Mesendoderm (in vitro differentiated cells): ENCODE results near the gene CRTC1.

Experiments
- DNase-seq: peaks from one replicate; pipeline ENCODE4 v3.0.0; 2013
- H2AK5ac ChIP-seq: 2 replicates; pipeline ENCODE4 v1.6.1; 2013; ENCODE audit warnings: low read length, inconsistent platforms
- H2BK120ac ChIP-seq: 2 replicates; pipeline ENCODE4 v1.6.1; 2013; ENCODE audit warnings: low read depth, mild to moderate bottlenecking, low read length, moderate library complexity, mixed read lengths
- H2BK15ac ChIP-seq: replicated peaks from 2 replicates; pipeline ENCODE4 v1.6.1; 2013; ENCODE audit warnings: low read depth, mild to moderate bottlenecking, moderate library complexity
- H2BK5ac ChIP-seq: 2 replicates; pipeline ENCODE4 v1.6.1; 2013; ENCODE audit warnings: low read length, inconsistent platforms
- H3K18ac ChIP-seq: 2 replicates; pipeline ENCODE4 v1.6.1; 2013; ENCODE audit warnings: mild to moderate bottlenecking, low read length, mixed read lengths
- H3K23ac ChIP-seq: one replicate; pipeline ENCODE4 v1.6.1; 2013; ENCODE audit warnings: low read length
- H3K27ac ChIP-seq: 2 replicates; pipeline ENCODE4 v1.5.1; 2013; ENCODE audit warnings: low read depth, mild to moderate bottlenecking, inconsistent platforms, low read length, moderate library complexity
- H3K27me3 ChIP-seq: 2 replicates; pipeline ENCODE4 v1.6.1; 2013; ENCODE audit warnings: low read length, control low read depth, mild to moderate bottlenecking, inconsistent platforms; ENCODE audit not compliant: insufficient read depth, poor library complexity
- H3K36me3 ChIP-seq: 2 replicates; pipeline ENCODE4 v1.6.1; 2013; ENCODE audit warnings: low read length, inconsistent platforms; ENCODE audit not compliant: control insufficient read depth, insufficient read depth
- H3K4ac ChIP-seq: one replicate; pipeline ENCODE4 v1.6.1; 2013; ENCODE audit warnings: low read depth, mild to moderate bottlenecking, low read length, moderate library complexity
- H3K4me1 ChIP-seq: 2 replicates; pipeline ENCODE4 v1.6.1; 2013; ENCODE audit warnings: low read depth, low read length, inconsistent platforms; ENCODE audit not compliant: control insufficient read depth
- H3K4me2 ChIP-seq: 2 replicates; pipeline ENCODE4 v1.6.1; 2013; ENCODE audit warnings: low read length
- H3K4me3 ChIP-seq: 2 replicates; pipeline ENCODE4 v1.5.1; 2013; ENCODE audit warnings: mild to moderate bottlenecking, low read length
- H3K56ac ChIP-seq: one replicate; pipeline ENCODE4 v1.6.1; 2013; ENCODE audit warnings: low read length
- H3K79me1 ChIP-seq: 2 replicates; pipeline ENCODE4 v1.6.1; 2013; ENCODE audit warnings: low read length, inconsistent platforms
- H3K79me2 ChIP-seq: 2 replicates; pipeline ENCODE4 v1.6.1; 2013; ENCODE audit warnings: mild to moderate bottlenecking, low read length; ENCODE audit not compliant: control insufficient read depth, insufficient read depth
- H3K9ac ChIP-seq: 2 replicates; pipeline ENCODE4 v1.6.1; 2013; ENCODE audit warnings: low read length, inconsistent platforms
- H4K5ac ChIP-seq: one replicate; pipeline ENCODE4 v1.6.1; 2013; ENCODE audit warnings: low read length
- H4K8ac ChIP-seq: one replicate; pipeline ENCODE4 v1.6.1; 2013; ENCODE audit warnings: low read depth, mild to moderate bottlenecking, control low read depth, low read length, moderate library complexity
- WGBS: extraction: QIAGEN DNeasy Blood & Tissue Kit; methylation state at CpG from one replicate; pipeline ENCODE4 v1.1.7; 2013; ENCODE audit warnings: low lambda C conversion rate, missing lambda C conversion rate; ENCODE audit not compliant: insufficient coverage; ENCODE audit errors: extremely low coverage; 5-methylcytosine and 5-hydroxymethylcytosine counted together

Gene CRTC1

DNA sequence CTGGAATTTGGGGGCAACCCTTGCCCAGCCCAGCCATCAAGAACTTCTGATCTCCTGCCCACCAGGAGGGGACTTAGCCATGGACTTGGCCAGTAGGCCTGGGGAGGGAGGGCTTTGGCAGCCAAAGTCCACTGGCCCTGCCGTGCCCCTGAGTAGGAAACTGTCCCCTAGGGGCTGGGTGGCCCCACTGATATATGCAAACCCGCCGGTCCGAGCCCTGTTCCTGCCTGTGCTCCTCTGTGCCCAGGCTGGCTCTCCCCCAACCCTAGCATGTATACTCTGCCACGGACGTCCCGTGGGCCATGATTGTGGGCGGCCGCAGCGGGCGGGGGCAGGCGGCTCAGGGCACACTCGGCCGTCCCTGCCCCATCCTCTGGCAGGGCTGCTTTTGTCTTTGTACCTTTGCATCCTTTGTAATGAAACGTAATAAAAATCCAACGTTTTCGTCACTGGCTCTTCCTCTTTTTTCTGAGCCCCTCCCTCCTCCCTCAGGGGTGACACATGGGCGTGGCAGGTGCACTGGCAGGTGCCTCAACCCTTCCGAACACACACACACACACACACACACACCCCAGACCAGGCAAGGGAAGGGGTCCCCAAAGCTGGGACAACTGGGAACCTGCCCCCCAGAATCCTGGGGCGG lies 98.5 kb downstream of the CRTC1 start:
- DNase-seq: no peak
- H3K79me1 ChIP-seq: no peaks in the 10 kb centered on the region
- no peak overlapping the region for H3K4me2 ChIP-seq
- H3K23ac ChIP-seq: no peak overlapping the region
- H3K4me3 ChIP-seq: no peak overlapping the region
- no peak overlapping the region for H4K5ac ChIP-seq
- no peak overlapping the region for H2AK5ac ChIP-seq
- no peak overlapping the region for H3K56ac ChIP-seq
- H3K4ac ChIP-seq: no peak overlapping the region
- H3K18ac ChIP-seq: no peak overlapping the region
- no peak overlapping the region for H3K27ac ChIP-seq
- H3K36me3 ChIP-seq: no peaks in the 10 kb centered on the region
- peaks cover 2% of the 10 kb centered on the region for H3K4me1 ChIP-seq
- H2BK15ac ChIP-seq: no peak overlapping the region
- H2BK5ac ChIP-seq: no peak overlapping the region
- H4K8ac ChIP-seq: no peak overlapping the region
- H2BK120ac ChIP-seq: no peak overlapping the region
- H3K79me2 ChIP-seq: no peaks in the 10 kb centered on the region
- H3K27me3 ChIP-seq: peaks cover 9% of the 10 kb centered on the region
- no CpG with 5 or more reads among the region's 20 CpGs for WGBS
- H3K9ac ChIP-seq: no peak overlapping the region

DNA sequence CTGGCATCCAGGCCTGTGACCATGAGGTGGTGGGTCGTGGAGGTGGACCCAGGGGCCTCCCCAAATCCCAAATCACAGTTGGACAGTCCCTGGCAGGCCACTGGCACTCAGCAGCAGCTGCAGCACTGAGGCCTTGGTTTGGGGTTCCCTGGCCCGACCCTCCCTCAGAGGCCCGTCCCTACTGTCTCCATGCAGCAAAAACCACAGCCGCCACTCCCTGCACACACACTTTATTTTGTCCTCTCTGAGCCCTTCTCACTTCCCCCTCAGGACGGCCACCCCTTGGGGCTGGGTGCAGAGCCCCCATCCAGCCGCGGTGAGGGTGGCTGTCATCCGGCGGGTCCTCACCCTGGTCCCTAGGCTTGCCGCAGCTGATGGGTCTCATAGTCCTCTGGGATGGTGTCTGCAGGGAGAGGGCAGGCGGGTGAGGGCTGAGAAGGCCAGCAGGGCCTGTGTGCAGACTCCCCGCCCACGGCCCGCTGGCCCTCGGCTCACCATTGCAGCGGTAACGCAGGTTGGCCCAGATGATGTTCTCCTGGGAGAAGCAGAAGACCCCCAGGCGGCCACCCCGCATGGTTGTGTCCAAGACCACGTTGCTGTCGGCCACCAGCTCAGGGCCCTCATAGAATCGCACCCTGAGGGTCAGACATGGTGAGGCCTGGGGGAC lies 99.2 kb downstream of the CRTC1 start:
- Histone ChIP-seq H2BK15ac (no peak overlapping the region), H3K4me2 (no peak overlapping the region), H3K56ac (no peak overlapping the region), H3K23ac (no peak overlapping the region), H3K79me2 (no peaks in the 10 kb centered on the region), H2BK5ac (no peak overlapping the region), H3K27ac (no peak overlapping the region), H3K9ac (no peak overlapping the region), H2AK5ac (no peak overlapping the region), H2BK120ac (no peak overlapping the region), H3K36me3 (no peaks in the 10 kb centered on the region), H4K8ac (no peak overlapping the region), H3K79me1 (no peaks in the 10 kb centered on the region), H4K5ac (no peak overlapping the region), H3K27me3 (peaks cover 10% of the 10 kb centered on the region), H3K4me3 (no peak overlapping the region), H3K4me1 (peaks cover 2% of the 10 kb centered on the region), H3K18ac (no peak overlapping the region), H3K4ac (no peak overlapping the region)
- no peak for DNase-seq
- WGBS: no CpG with 5 or more reads among the region's 22 CpGs

DNA sequence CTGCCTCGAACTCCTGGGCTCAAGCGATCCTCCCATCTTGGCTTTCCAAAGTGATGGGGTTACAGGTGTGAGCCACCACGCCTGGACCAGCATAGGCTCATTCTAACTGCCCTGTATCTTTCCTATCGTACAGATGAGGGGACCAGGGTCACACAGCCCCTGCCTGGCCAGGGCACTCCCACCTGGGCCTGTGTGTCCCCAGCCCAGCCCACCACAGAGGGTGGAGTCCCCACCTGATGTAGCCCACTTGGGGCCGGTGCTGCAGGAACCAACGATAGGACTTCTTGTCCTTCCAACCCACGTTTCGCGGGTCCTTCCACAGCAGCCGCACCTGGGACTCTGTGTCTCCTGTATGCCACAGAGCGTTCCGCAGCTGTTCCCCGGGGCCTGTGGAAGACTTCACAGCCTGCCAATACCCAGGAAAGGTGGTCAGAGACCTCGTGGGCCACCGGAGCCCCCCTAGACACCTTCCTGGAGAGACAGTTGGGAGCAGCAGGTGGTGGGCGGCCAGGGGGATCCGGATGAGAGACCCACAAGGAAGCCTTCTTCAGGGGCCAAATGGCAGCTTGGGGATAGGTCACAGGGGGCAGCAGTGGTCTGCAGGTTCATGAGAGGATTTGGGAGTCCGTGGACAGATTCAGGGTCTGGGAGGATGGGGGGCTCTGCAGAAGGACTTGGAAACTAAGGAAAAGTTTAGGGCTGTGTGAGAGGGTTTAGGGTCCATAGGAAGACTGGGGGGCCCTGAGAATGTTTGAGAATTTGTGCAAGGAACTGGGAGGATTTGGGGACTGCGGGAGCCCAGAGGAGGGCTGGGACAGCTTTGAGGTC lies 100.7 kb downstream of the CRTC1 start:
- H3K4ac ChIP-seq: no peak overlapping the region
- H3K27ac ChIP-seq: no peak overlapping the region
- no peak overlapping the region for H2BK5ac ChIP-seq
- no peak overlapping the region for H3K23ac ChIP-seq
- DNase-seq: no peak
- H3K4me1 ChIP-seq: peaks cover 2% of the 10 kb centered on the region
- no peak overlapping the region for H2BK120ac ChIP-seq
- no peaks in the 10 kb centered on the region for H3K79me1 ChIP-seq
- no peak overlapping the region for H3K9ac ChIP-seq
- H4K8ac ChIP-seq: no peak overlapping the region
- no peak overlapping the region for H3K18ac ChIP-seq
- H3K4me2 ChIP-seq: no peak overlapping the region
- H3K79me2 ChIP-seq: no peaks in the 10 kb centered on the region
- H2AK5ac ChIP-seq: no peak overlapping the region
- no peak overlapping the region for H3K4me3 ChIP-seq
- H3K27me3 ChIP-seq: peaks cover 21% of the 10 kb centered on the region
- no peak overlapping the region for H2BK15ac ChIP-seq
- no peaks in the 10 kb centered on the region for H3K36me3 ChIP-seq
- H3K56ac ChIP-seq: no peak overlapping the region
- no CpG with 5 or more reads among the region's 19 CpGs for WGBS
- no peak overlapping the region for H4K5ac ChIP-seq

DNA sequence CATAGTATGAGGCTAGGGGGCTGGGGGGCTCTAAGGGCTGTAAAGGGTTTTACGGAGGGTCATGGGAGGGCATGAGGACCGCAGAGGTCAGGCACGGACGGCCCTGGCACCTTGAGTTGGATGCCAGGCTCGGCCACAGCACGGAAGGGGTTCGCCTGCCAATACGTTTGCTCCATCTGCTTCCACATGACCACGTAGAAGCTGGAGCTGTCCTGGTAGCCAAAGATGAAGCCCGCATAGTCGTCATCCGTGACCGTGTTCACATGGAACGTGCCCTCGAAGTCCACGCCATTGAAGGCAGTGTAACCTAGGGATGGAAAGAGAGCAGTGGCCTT lies 101.3 kb downstream of the CRTC1 start:
- no peak overlapping the region for H4K8ac ChIP-seq
- H3K18ac ChIP-seq: no peak overlapping the region
- no peak overlapping the region for H3K56ac ChIP-seq
- H2AK5ac ChIP-seq: no peak overlapping the region
- no peak overlapping the region for H2BK120ac ChIP-seq
- no peak overlapping the region for H3K4ac ChIP-seq
- H3K79me1 ChIP-seq: no peaks in the 10 kb centered on the region
- H3K79me2 ChIP-seq: no peaks in the 10 kb centered on the region
- H3K9ac ChIP-seq: no peak overlapping the region
- no peak overlapping the region for H3K27ac ChIP-seq
- H3K36me3 ChIP-seq: no peaks in the 10 kb centered on the region
- H2BK15ac ChIP-seq: no peak overlapping the region
- H3K4me1 ChIP-seq: peaks cover 2% of the 10 kb centered on the region
- no peak overlapping the region for H3K4me2 ChIP-seq
- no peak overlapping the region for H3K23ac ChIP-seq
- no CpG with 5 or more reads among the region's 16 CpGs for WGBS
- DNase-seq: no peak
- no peak overlapping the region for H4K5ac ChIP-seq
- peaks cover 27% of the 10 kb centered on the region for H3K27me3 ChIP-seq
- no peak overlapping the region for H2BK5ac ChIP-seq
- no peak overlapping the region for H3K4me3 ChIP-seq

DNA sequence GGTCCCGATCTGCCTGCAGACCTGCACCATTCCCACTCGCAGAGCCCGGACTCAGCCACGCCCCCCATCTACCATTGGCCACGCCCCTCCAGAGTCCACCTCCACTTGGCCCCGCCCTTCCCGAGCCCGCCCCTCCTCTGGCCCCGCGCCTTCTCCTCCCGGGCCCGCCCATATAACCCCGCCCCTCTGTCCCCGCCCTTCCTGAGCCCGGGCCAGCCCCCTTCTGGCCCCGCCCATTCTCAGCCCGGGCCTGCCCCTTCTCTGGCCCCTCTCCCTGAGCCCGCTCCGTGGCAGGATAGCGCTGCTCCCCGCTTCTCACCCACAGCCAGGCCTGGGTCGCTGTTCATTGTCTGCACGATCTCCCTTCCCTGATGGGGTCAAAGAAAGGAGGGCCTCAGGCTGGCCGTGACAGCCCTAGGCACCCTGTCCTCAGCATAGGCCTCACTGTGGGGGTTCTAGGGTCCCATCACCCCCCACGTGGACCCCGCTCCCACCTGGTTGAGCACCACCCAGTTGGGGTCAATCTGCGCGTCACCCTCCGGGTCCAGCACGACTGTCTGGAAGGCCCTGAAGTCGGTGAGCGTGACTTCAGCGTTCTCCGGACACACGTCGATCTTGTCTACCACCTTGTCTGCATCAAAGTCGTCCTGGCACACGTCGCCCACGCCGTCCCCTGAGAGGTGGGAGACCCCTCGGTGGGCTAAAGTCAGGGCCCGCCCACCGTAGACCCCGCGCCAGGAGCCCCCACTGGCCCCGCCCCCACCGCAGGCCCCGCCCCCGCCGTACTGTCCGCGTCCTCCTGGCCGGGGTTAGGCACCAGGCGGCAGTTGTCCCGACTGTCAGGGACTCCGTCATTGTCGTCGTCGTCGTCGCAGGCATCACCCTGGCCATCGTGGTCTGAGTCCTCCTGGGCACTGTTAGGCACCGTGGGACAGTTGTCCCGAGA lies 102.0 kb downstream of the CRTC1 start:
- H4K5ac ChIP-seq: no peak overlapping the region
- WGBS: no CpG with 5 or more reads among the region's 65 CpGs
- no peaks in the 10 kb centered on the region for H3K79me1 ChIP-seq
- H3K79me2 ChIP-seq: no peaks in the 10 kb centered on the region
- H2AK5ac ChIP-seq: no peak overlapping the region
- DNase-seq: peak; percentile 89
- no peak overlapping the region for H3K4ac ChIP-seq
- peak overlapping the region; percentile 7 for H3K4me2 ChIP-seq
- no peaks in the 10 kb centered on the region for H3K36me3 ChIP-seq
- H2BK5ac ChIP-seq: no peak overlapping the region
- peak overlapping the region; percentile 14 for H3K9ac ChIP-seq
- peaks cover 33% of the 10 kb centered on the region for H3K27me3 ChIP-seq
- H2BK120ac ChIP-seq: no peak overlapping the region
- H2BK15ac ChIP-seq: no peak overlapping the region
- H3K18ac ChIP-seq: no peak overlapping the region
- H3K4me1 ChIP-seq: peaks cover 2% of the 10 kb centered on the region
- H3K4me3 ChIP-seq: no peak overlapping the region
- H3K27ac ChIP-seq: no peak overlapping the region
- peak overlapping the region; percentile 37 for H3K56ac ChIP-seq
- H4K8ac ChIP-seq: no peak overlapping the region
- no peak overlapping the region for H3K23ac ChIP-seq
